Mucosa of gallbladder (tissue), 1 donor: ENCODE data around the gene ERP44. TPM values are rescaled to one million over a fixed set of nuclear protein-coding genes. Genes with fewer than 3 reads are reported as not detected.
"Not testable (repeated sequence)": the region's sequence is repeated elsewhere in the genome, so short reads cannot be mapped to it uniquely, and the experiment has no call there.

ENCODE experiments used
- DNase-seq: peaks from one replicate; pipeline ENCODE4 v3.0.0-alpha.2; 2020; ENCODE audit warnings: low spot score
- total RNA-seq: library from RNA; stranded (reverse); gene quantifications from one replicate; pipeline ENCODE4 v1.2.1, GENCODE V29; 2021
- donor health status: DM: no; HTN: no; CAD: no.

ERP44 gene
- total RNA-seq, 1 donor from 2014 or later: 26.3 TPM

GRCh38 chr9:100011062-100011681, 87.6 kb downstream of the ERP44 start:
- no peak for DNase-seq

- DNase-seq: no peak
These were observed 99.0 kb downstream of the ERP44 start for GRCh38 chr9:99999797-100000196.

- DNase-seq: no peak
These were observed 99.9 kb downstream of the ERP44 start for GRCh38 chr9:99998866-99999265.

GRCh38 chr9:99998266-99998665, 100.5 kb downstream of the ERP44 start:
- DNase-seq: no peak

- DNase-seq: not testable (repeated sequence)
These were observed 108.3 kb downstream of the ERP44 start for GRCh38 chr9:99990508-99990907.

- DNase-seq: no peak
These were observed 112.2 kb downstream of the ERP44 start for GRCh38 chr9:99986642-99987041.

GRCh38 chr9:99980598-99980997, 118.2 kb downstream of the ERP44 start:
- DNase-seq: no peak

GRCh38 chr9:99978221-99978620, 120.6 kb downstream of the ERP44 start:
- no peak for DNase-seq

- no peak for DNase-seq
These were observed 121.6 kb downstream of the ERP44 start for GRCh38 chr9:99977033-99977792.

- DNase-seq: no peak
These were observed 125.3 kb downstream of the ERP44 start for GRCh38 chr9:99973455-99973854.

- no peak for DNase-seq
These were observed 127.4 kb downstream of the ERP44 start for GRCh38 chr9:99971410-99971809.

- DNase-seq: no peak
These were observed 128.3 kb downstream of the ERP44 start for GRCh38 chr9:99970481-99970880.

- no peak for DNase-seq
These were observed 131.3 kb downstream of the ERP44 start for GRCh38 chr9:99967457-99967856.

- peak; percentile 20 for DNase-seq
These were observed 132.1 kb downstream of the ERP44 start for GRCh38 chr9:99966716-99967115.

- no peak for DNase-seq
These were observed 132.8 kb downstream of the ERP44 start for GRCh38 chr9:99966001-99966400.

GRCh38 chr9:99964336-99964735, 134.5 kb downstream of the ERP44 start:
- no peak for DNase-seq

GRCh38 chr9:99962680-99963261, 136.0 kb downstream of the ERP44 start:
- no peak for DNase-seq

- no peak for DNase-seq
These were observed 143.2 kb downstream of the ERP44 start for GRCh38 chr9:99955606-99956005.

GRCh38 chr9:99954819-99955218, 144.0 kb downstream of the ERP44 start:
- no peak for DNase-seq

GRCh38 chr9:99953861-99954507, 144.8 kb downstream of the ERP44 start:
- no peak for DNase-seq

GRCh38 chr9:99948896-99949295, 149.9 kb downstream of the ERP44 start:
- DNase-seq: peak; percentile 23

GRCh38 chr9:99948482-99948881, 150.3 kb downstream of the ERP44 start:
- no peak for DNase-seq

GRCh38 chr9:99947395-99947794, 151.4 kb downstream of the ERP44 start:
- no peak for DNase-seq
